OCI-LY3 (cell line): ENCODE results near the gene SIRPB2.

Experiments used
- H2AFZ ChIP-seq: fragments of 200-600, 300-600 bp; shearing (Covaris generic); 2 replicates; pipeline ENCODE4 v1.6.0; 2014; ENCODE audit warnings: antibody characterized with exemption, low read depth, low read length
- H3K27ac ChIP-seq: fragments of 200-600, 300-600 bp; sonication (generic); 2 replicates; pipeline ENCODE4 v1.5.1; 2014; ENCODE audit warnings: mild to moderate bottlenecking, low read length, moderate library complexity, mixed read lengths
- H3K27me3 ChIP-seq: fragments of 200-600, 300-600 bp; sonication (generic); 2 replicates; pipeline ENCODE4 v1.6.1; 2014; ENCODE audit warnings: low read depth, low read length, mixed read lengths
- H3K36me3 ChIP-seq: fragments of 200-600, 300-600 bp; sonication (generic); replicated peaks from 2 replicates; pipeline ENCODE3; 2014; ENCODE audit warnings: low read depth, low read length, mixed read lengths
- H3K4me1 ChIP-seq: fragments of 300-600, 200-600 bp; sonication (generic); 2 replicates; pipeline ENCODE4 v1.6.1; 2014; ENCODE audit warnings: low read length, mixed read lengths
- H3K4me2 ChIP-seq: fragments of 200-600, 300-600 bp; sonication (generic); 2 replicates; pipeline ENCODE4 v1.6.1; 2014; ENCODE audit warnings: low read length, mixed read lengths
- H3K4me3 ChIP-seq: fragments of 300-600, 200-600 bp; sonication (generic); 2 replicates; pipeline ENCODE4 v1.5.1; 2014; ENCODE audit warnings: antibody characterized with exemption, mild to moderate bottlenecking, low read length, moderate library complexity
- H3K79me2 ChIP-seq: fragments of 300-600, 200-600 bp; shearing (Covaris generic); 2 replicates; pipeline ENCODE4 v1.6.1; 2014; ENCODE audit warnings: mild to moderate bottlenecking, low read length, mixed read lengths
- H3K9ac ChIP-seq: fragments of 300-600, 200-600 bp; shearing (Covaris generic); 2 replicates; pipeline ENCODE4 v1.6.0; 2014; ENCODE audit warnings: mild to moderate bottlenecking, low read length, moderate library complexity
- H3K9me3 ChIP-seq: fragments of 200-600, 300-600 bp; shearing (Covaris generic); 2 replicates; pipeline ENCODE4 v1.6.1; 2014; ENCODE audit warnings: low read length, mixed read lengths; ENCODE audit not compliant: insufficient read depth
- H4K20me1 ChIP-seq: fragments of 200-600, 300-600 bp; sonication (generic); 2 replicates; pipeline ENCODE4 v1.6.1; 2016; ENCODE audit warnings: low read length, mixed read lengths; ENCODE audit not compliant: insufficient read depth
- EZH2phosphoT487 ChIP-seq: fragments of 200-600 bp; shearing (Covaris generic); IDR thresholded peaks from 2 replicates; pipeline ENCODE4 v1.6.1; 2018; ENCODE audit warnings: antibody characterized with exemption, mixed run types, low read depth
- TF ChIP-seq, protein P1 (sequence below): fragments of 200-600, 300-600 bp; sonication (generic); IDR thresholded peaks from 2 replicates; pipeline ENCODE4 v1.5.1; 2014; ENCODE audit warnings: antibody characterized with exemption, low read length, low read depth

Gene SIRPB2

GRCh38 chr20:1436263-1436662 lies 55.0 kb downstream of the SIRPB2 start:
- TF ChIP-seq EZH2phosphoT487 = no peak
- TF ChIP-seq, protein P1, sequence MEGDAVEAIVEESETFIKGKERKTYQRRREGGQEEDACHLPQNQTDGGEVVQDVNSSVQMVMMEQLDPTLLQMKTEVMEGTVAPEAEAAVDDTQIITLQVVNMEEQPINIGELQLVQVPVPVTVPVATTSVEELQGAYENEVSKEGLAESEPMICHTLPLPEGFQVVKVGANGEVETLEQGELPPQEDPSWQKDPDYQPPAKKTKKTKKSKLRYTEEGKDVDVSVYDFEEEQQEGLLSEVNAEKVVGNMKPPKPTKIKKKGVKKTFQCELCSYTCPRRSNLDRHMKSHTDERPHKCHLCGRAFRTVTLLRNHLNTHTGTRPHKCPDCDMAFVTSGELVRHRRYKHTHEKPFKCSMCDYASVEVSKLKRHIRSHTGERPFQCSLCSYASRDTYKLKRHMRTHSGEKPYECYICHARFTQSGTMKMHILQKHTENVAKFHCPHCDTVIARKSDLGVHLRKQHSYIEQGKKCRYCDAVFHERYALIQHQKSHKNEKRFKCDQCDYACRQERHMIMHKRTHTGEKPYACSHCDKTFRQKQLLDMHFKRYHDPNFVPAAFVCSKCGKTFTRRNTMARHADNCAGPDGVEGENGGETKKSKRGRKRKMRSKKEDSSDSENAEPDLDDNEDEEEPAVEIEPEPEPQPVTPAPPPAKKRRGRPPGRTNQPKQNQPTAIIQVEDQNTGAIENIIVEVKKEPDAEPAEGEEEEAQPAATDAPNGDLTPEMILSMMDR = no peak
- Histone ChIP-seq H3K79me2 (no peaks in the 10 kb centered on the region), H3K9ac (no peak overlapping the region), H3K27me3 (no peaks in the 10 kb centered on the region), H3K9me3 (no peaks in the 10 kb centered on the region), H3K4me1 (peaks cover 9% of the 10 kb centered on the region), H3K4me3 (no peak overlapping the region), H2AFZ (no peak overlapping the region), H3K27ac (no peak overlapping the region), H3K36me3 (peaks cover 4% of the 10 kb centered on the region), H3K4me2 (no peak overlapping the region), H4K20me1 (no peaks in the 10 kb centered on the region)

DNA sequence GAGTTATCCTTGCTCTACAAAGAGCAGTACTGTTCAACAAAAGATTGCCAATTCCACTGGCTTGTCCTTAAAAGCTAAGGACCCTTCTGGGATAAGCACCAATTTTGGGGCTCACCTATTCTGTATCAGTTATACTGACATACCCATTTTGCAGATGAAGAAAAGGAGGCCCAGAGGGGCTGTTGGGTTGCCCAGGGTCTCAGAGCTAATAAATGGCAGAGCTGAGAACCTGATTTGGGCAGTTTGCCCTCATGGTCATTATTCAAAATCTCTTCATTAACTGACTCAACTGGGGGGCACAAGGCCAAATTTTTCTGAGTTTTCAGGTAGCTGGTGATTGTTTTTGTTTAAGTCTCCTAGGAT lies 55.9 kb downstream of the SIRPB2 start:
- Histone ChIP-seq H3K9ac (no peak overlapping the region), H3K4me3 (no peak overlapping the region), H4K20me1 (no peaks in the 10 kb centered on the region), H3K27ac (no peak overlapping the region), H3K9me3 (no peaks in the 10 kb centered on the region), H3K27me3 (no peaks in the 10 kb centered on the region), H3K36me3 (no peaks in the 10 kb centered on the region), H3K79me2 (no peaks in the 10 kb centered on the region), H2AFZ (no peak overlapping the region), H3K4me1 (peaks cover 9% of the 10 kb centered on the region), H3K4me2 (no peak overlapping the region)
- TF ChIP-seq EZH2phosphoT487 = no peak
- TF ChIP-seq, protein P1 = no peak

DNA sequence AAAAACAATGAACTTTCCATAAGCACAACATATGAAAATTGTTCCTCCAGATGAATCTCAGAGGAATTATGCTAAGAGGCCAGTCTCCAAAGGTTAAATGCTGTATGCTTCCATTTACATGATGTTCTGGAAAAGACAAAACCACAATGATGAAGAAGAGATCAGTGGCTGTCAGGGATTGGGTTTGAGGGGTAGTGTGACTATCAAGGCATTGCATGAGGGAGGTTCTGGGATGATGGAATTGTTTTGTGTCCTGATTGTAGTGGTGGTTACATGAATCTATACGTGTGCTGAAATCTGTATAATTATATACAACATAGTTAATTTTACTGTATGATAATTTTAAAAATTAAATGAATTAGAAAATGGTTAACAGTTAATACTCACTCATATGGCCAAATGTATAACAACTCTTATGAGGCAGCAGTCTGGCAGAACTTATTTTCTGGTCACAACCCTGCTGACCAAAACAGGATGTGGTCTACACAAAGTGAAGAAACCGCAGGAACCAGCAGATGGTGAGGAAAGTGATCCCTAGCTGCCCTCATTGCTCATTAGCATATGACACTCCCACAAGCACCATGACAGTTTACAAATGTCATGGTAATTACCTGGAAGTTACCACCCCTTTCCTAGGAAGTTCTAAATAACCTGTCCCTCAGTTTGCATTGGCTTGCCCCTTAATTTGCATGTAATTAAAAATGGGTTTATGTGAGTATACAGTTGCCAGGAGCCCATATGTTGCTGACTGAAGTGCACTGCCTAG lies 56.5 kb downstream of the SIRPB2 start:
- H3K27me3 ChIP-seq = no peaks in the 10 kb centered on the region
- H3K9ac ChIP-seq = no peak overlapping the region
- H2AFZ ChIP-seq = no peak overlapping the region
- H3K79me2 ChIP-seq = no peaks in the 10 kb centered on the region
- H4K20me1 ChIP-seq = no peaks in the 10 kb centered on the region
- H3K27ac ChIP-seq = no peak overlapping the region
- TF ChIP-seq EZH2phosphoT487 = no peak
- TF ChIP-seq, protein P1 = no peak
- no peak overlapping the region for H3K4me2 ChIP-seq
- no peaks in the 10 kb centered on the region for H3K36me3 ChIP-seq
- no peak overlapping the region for H3K4me3 ChIP-seq
- peaks cover 9% of the 10 kb centered on the region for H3K4me1 ChIP-seq
- no peaks in the 10 kb centered on the region for H3K9me3 ChIP-seq

GRCh38 chr20:1431158-1431557 lies 60.1 kb downstream of the SIRPB2 start:
- Histone ChIP-seq H3K4me3 (no peak overlapping the region), H4K20me1 (no peaks in the 10 kb centered on the region), H3K9me3 (no peaks in the 10 kb centered on the region), H3K9ac (no peak overlapping the region), H2AFZ (no peak overlapping the region), H3K4me1 (peaks cover 9% of the 10 kb centered on the region), H3K27ac (no peak overlapping the region), H3K79me2 (no peaks in the 10 kb centered on the region), H3K36me3 (no peaks in the 10 kb centered on the region), H3K27me3 (no peaks in the 10 kb centered on the region), H3K4me2 (no peak overlapping the region)
- no peak for TF ChIP-seq EZH2phosphoT487
- TF ChIP-seq, protein P1 = no peak
